ENCODE measurements around the gene TAF13. TPM values are rescaled to one million over a fixed set of nuclear protein-coding genes. Genes with fewer than 3 reads are reported as not detected.

Gene TAF13, protein sequence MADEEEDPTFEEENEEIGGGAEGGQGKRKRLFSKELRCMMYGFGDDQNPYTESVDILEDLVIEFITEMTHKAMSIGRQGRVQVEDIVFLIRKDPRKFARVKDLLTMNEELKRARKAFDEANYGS
- total RNA-seq: 39.9 TPM

DNA sequence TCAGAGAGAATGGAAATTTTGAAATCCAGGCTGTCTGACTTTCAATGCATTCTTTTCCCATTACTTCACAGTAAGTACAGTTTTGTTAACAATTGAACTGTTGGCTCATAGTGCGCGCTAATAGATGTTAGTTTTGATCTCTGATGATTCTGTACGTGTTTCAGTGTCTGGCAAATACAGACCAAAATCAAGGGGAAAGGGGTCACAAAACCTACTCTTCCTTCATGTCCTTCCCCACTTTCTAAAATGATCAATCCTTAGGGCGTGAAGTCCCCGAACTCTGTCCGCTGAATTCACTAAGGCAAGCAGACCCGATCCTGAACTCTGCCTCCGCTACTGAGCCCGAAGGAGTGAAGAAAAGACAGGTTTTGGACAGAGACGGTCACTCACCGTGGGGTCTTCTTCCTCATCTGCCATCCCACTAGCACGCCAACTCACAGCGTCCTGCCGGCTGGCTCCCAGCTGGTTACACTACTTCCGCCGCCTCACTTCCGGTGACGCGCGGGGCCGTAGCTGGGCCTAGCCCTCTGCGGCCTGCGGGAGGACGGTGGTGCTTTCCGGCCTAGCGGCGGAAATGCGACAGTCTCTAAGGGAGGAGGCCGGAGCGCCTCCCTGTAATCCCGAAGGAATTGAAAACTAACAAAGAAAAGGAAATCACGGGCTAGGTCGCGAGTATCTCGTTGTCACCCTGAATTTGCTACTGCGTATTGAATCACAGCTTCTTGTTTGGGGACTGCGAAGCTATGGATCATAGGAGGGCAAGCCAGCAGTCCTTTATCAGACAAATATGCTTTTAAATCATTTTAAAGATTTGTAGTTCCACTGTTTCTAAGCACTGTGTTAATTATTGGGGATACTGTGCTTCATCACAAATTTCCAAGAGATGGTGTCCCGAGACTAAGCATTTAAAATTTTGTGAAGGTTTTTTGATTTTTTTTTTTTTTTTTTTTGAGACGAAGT, at the start of gene TAF13:
TAF13 (minus strand) TSS at position 473 of the 960 bp plus-strand sequence; CDS start at position 417, 56 bp downstream.
- intact Hi-C loops (cut with DNase I): no loop called here
- ATAC-seq (peak; percentile 100), DNase-seq (ENCODE audit: low spot score) (peak; percentile 96)

GRCh38 chr1:109120356-109120755, 44.6 kb upstream of the TAF13 start:
- intact Hi-C loops (cut with DNase I): no loop called here
- ATAC-seq (no peak), DNase-seq (ENCODE audit: low spot score) (no peak)

DNA sequence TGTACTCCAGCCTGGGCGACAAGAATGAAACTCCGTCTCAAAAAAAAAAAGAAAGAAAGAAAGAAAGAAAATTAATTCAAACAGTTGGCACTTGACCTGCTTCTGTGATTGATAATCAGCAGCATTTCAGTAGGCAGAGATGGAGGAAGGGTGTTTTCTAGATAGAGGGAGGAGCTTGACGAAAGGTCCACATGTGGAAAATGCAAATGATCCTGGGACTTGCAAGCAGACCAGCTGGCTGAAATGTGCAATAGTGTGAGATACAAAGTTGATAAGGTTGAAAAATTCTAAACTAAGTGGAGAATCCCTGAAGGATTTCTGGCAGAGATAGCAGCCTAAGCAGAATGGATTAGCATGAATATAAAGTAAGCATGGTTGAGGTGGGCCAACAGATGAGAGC, 42.3 kb upstream of the TAF13 start:
- intact Hi-C loops (cut with DNase I): no loop called here
- DNase-seq (ENCODE audit: low spot score) (no peak), ATAC-seq (no peak)

- DNase-seq (ENCODE audit: low spot score): no peak
- ATAC-seq: no peak
- intact Hi-C loops (cut with DNase I): no loop called here
Observed at GRCh38 chr1:109116286-109116685, 40.5 kb upstream of the TAF13 start.

DNA sequence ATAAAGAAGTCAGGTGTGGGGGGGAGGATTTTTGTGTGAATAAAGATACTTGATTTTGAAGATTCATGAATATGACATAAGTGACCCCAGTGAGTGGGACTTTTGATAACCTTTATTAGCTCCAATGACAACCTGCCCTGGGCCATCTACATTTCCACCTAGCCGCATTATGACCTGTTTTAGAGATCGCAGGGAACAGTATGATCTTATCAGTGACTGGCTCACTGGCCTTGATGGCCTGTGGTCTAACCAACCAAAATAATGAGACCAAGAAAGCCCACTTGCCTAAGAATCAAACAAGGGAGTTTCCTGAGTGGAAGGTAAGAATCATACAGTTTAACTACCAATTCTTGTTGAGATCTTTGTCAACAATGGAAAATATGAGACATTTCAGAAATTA, 39.9 kb upstream of the TAF13 start:
- DNase-seq (ENCODE audit: low spot score) (no peak), ATAC-seq (no peak)
- intact Hi-C loops (cut with DNase I): no loop called here

- ATAC-seq: no peak
- intact Hi-C loops (cut with DNase I): no loop called here
- DNase-seq (ENCODE audit: low spot score): no peak
Observed at GRCh38 chr1:109114342-109114674, 38.5 kb upstream of the TAF13 start.

- ATAC-seq (peak; percentile 40), DNase-seq (ENCODE audit: low spot score) (no peak)
- intact Hi-C loops (cut with DNase I): no loop called here
Observed at GRCh38 chr1:109113590-109114341, 38.0 kb upstream of the TAF13 start, which contains the start of gene ELAPOR1. Gene ELAPOR1 (plus strand): TSS chr1:109114115. CDS start chr1:109114184, 69 bp downstream.

- DNase-seq (ENCODE audit: low spot score): peak; percentile 96
- intact Hi-C loops (cut with DNase I): no loop called here
- peak; percentile 97 for ATAC-seq
Observed at GRCh38 chr1:109112652-109113285, 37.0 kb upstream of the TAF13 start.

DNA sequence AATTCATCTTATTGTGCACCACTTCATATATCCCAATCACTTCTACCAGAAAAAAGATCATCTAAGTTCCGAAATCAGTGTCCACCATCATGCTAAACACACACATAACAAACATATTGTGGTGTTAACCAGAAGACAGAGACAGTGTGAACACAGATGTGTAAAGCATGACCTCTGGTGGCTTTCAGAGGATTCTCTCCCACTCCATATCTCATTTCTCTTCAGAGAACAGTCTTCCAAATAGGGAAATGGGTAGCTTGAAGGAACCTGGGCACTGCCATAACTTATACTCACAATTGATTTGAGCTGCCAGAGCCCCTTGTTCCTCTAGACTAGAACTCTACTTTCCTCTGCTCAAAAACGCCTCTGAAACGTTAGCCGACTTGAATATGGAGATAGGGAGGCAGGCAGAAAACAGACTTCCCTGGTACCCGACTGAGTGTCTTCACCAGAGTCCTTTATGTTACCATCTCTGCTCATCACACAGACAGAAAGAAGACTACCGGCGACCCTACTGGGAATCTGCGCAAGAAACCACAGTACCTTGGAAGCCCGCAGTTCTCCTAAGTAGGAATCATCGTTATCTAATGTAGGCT, 36.4 kb upstream of the TAF13 start:
- intact Hi-C loops (cut with DNase I): no loop called here
- no peak for DNase-seq (ENCODE audit: low spot score)
- ATAC-seq: peak; percentile 72

- intact Hi-C loops (cut with DNase I): no loop called here
- DNase-seq (ENCODE audit: low spot score): no peak
- no peak for ATAC-seq
Observed at GRCh38 chr1:109111386-109112055, 35.7 kb upstream of the TAF13 start.

GRCh38 chr1:109109906-109110305, 34.1 kb upstream of the TAF13 start:
- intact Hi-C loops (cut with DNase I): no loop called here
- DNase-seq (ENCODE audit: low spot score) (no peak), ATAC-seq (no peak)

DNA sequence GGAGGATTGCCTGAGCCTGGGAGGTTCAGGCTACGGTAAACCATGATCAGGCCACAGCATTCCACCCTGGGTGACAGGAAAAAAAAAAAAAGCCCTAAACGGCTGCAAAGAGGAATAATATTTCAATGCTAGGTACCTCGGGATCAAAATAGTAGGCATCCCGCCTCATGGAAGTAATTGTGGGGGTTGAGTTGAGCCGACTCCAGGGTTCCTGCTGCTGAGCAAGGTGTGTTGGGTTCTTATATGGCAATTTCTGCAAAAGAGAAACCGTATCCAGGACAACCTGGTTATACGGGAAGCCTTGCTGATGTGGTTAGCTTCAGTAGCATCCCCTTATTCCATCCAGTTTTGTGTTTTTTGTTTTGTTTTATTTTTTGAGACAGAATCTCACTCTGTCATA, 32.0 kb upstream of the TAF13 start:
- DNase-seq (ENCODE audit: low spot score): no peak
- no peak for ATAC-seq
- intact Hi-C loops (cut with DNase I): no loop called here

GRCh38 chr1:109105881-109106280, 30.1 kb upstream of the TAF13 start:
- no peak for ATAC-seq
- DNase-seq (ENCODE audit: low spot score): no peak
- intact Hi-C loops (cut with DNase I): no loop called here

- intact Hi-C loops (cut with DNase I): no loop called here
- DNase-seq (ENCODE audit: low spot score): no peak
- no peak for ATAC-seq
Observed at GRCh38 chr1:109104364-109105151, 28.8 kb upstream of the TAF13 start.

DNA sequence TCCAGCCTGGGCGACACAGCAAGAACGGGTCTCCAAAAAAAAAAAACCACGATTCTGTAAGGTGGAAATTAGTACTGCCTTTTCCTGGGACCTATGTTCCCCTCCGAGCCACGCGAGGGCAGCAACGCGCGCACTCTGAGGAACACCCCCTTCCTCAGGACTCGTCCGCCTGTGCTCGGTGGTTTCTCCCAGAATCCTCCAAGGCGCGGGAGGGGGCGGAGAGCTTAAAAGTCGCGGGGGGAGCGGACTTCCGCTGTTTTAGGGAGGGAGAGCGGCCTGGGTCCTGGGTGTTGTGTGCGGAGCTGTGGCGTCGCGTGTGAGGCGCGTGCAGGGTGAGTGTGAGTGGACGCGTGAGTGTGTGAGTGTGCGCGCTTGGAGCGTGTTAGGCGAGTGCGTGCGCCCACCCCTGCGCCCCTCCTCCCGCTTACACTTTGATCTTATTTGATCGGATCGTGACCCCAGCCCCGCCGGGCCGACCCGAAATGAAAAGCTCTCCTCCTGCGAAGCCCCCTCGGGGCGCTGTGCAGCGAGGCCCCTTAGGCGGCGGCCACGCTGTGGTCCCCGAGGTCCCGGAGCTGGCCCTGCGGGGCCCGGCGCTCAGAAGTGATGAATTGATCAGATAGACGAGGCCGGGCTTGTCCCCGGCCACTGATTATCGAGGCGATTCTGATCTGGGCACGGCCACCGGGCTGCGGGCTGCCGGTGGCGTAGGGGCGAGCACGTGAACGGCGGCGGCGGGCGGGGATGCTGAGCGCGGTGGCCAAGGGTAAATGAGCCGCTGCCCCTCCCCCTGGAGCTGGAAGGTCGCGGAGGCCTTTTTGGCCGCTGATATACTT, 24.4 kb upstream of the TAF13 start:
- ATAC-seq (peak; percentile 98), DNase-seq (ENCODE audit: low spot score) (peak; percentile 99)
- intact Hi-C loops (cut with DNase I): no loop called here

- intact Hi-C loops (cut with DNase I): no loop called here
- ATAC-seq (no peak), DNase-seq (ENCODE audit: low spot score) (no peak)
Observed at GRCh38 chr1:109096120-109096519, 20.3 kb upstream of the TAF13 start.

DNA sequence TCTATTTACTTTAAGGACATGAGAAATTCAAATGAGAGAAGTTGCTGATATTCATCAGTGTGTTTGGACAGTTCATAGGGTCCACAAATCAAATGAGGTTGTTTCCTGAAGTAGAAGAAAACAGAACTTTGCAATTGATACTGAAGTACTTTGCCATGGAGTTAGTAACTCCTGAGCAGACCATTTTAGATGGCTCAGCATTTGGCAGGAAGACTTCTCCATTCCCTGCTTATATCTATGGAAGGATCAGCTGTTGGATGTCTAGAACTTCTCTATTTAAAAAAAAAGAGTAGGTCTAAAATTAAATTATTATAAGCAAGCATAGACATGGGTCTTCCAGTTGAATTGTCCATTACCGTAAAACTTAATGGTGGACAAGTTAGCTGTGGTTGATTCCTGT, 19.8 kb upstream of the TAF13 start:
- intact Hi-C loops (cut with DNase I): no loop called here
- ATAC-seq: no peak

More for the DNA sequence above, 19.8 kb upstream of the TAF13 start:
- DNase-seq (ENCODE audit: low spot score): no peak
